Hair follicle dermal papilla cell (primary cell): ENCODE data around the gene OR5A2. TPM values are rescaled to one million over a fixed set of nuclear protein-coding genes. Genes with fewer than 3 reads are reported as not detected.

Source experiments
- total RNA-seq: library from RNA; depleted of rRNA; stranded (reverse); fragments of >200 nt; gene quantifications from 2 replicates; pipeline ENCODE4 v1.2.3, GENCODE V29; 2012

Gene OR5A2, protein sequence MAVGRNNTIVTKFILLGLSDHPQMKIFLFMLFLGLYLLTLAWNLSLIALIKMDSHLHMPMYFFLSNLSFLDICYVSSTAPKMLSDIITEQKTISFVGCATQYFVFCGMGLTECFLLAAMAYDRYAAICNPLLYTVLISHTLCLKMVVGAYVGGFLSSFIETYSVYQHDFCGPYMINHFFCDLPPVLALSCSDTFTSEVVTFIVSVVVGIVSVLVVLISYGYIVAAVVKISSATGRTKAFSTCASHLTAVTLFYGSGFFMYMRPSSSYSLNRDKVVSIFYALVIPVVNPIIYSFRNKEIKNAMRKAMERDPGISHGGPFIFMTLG
- not detected in 2 replicates for total RNA-seq

GRCh38 chr11:59426361-59427067, at the start of gene OR5A2:
OR5A2 (minus strand) TSS chr11:59426413; CDS start chr11:59422953, 3,460 bp downstream.

GRCh38 chr11:59473015-59473414, 46.8 kb upstream of the OR5A2 start, which contains the start of gene OR4D10:
OR4D10 (plus strand) TSS chr11:59473315; CDS start chr11:59477430, 4,115 bp downstream.

DNA sequence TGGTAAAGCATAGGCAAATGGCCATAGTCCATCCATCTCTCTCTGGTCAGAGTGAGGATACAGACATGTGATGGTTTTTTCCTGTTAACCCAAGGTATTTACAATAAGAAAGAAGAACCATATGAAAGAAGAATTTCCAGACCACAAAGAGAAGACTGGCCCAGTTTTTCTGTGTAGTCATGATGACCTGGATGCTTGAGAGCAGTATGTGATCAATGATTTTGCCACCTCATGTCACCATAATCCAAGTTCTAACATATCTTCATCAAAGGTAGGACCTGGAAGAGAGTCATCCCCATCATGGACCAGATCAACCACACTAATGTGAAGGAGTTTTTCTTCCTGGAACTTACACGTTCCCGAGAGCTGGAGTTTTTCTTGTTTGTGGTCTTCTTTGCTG, 30.4 kb upstream of the OR5A2 start, which contains the start of gene OR4D6:
TSS of gene OR4D6 (plus strand) at position 301 of the 400 bp plus-strand sequence. CDS start at position 301, 0 bp downstream.

GRCh38 chr11:59436169-59436568, 10.0 kb upstream of the OR5A2 start, which contains the start of gene OR5A1:
OR5A1 (plus strand) TSS chr11:59436469; CDS start chr11:59443169, 6,700 bp downstream.

Other genes starting within 250 kb of the OR5A2 start
- gene MPEG1, start 213.5 kb downstream of the OR5A2 start, total RNA-seq, result not detected in 2 replicates
- gene OR5AN1, start 67.5 kb downstream of the OR5A2 start, total RNA-seq, result not detected in 2 replicates
- not detected in 2 replicates for gene OR5A1, start 10.1 kb upstream of the OR5A2 start, total RNA-seq
- gene OR4D6, start 30.5 kb upstream of the OR5A2 start, total RNA-seq, result not detected in 2 replicates
- not detected in 2 replicates for gene OR4D10, start 46.9 kb upstream of the OR5A2 start, total RNA-seq
- 0.16 TPM in 1 of 2 replicates, not detected in the other for gene OR4D11, start 77.2 kb upstream of the OR5A2 start, total RNA-seq
- not detected in 2 replicates for gene OR4D9, start 85.1 kb upstream of the OR5A2 start, total RNA-seq
- 28.4 and 30.3 TPM in 2 replicates for gene OSBP, start 189.4 kb upstream of the OR5A2 start, total RNA-seq
- gene PATL1, start 242.6 kb upstream of the OR5A2 start, total RNA-seq, result 15.6 and 15.8 TPM in 2 replicates